Daoy (cell line): ENCODE results near the gene ARHGEF4. TPM values are rescaled to one million over a fixed set of nuclear protein-coding genes. Genes with fewer than 3 reads are reported as not detected.
A peak's percentile ranks its signal among the peaks of the same experiment; 100 is the strongest.
"Not testable (repeated sequence)": the region's sequence is repeated elsewhere in the genome, so short reads cannot be mapped to it uniquely, and the experiment has no call there.

Experiments
- DNase-seq: peaks from one replicate; pipeline ENCODE4 v3.0.0-alpha.2; 2015; ENCODE audit warnings: low read depth
- total RNA-seq: library from RNA; depleted of rRNA; stranded (reverse); fragments of >200 nt; shearing (Covaris generic); gene quantifications from 2 replicates; pipeline ENCODE4 v1.2.3, GENCODE V29; 2014

Gene ARHGEF4
- total RNA-seq, 1 experiment from 2014 or later = 1.5 TPM

DNA sequence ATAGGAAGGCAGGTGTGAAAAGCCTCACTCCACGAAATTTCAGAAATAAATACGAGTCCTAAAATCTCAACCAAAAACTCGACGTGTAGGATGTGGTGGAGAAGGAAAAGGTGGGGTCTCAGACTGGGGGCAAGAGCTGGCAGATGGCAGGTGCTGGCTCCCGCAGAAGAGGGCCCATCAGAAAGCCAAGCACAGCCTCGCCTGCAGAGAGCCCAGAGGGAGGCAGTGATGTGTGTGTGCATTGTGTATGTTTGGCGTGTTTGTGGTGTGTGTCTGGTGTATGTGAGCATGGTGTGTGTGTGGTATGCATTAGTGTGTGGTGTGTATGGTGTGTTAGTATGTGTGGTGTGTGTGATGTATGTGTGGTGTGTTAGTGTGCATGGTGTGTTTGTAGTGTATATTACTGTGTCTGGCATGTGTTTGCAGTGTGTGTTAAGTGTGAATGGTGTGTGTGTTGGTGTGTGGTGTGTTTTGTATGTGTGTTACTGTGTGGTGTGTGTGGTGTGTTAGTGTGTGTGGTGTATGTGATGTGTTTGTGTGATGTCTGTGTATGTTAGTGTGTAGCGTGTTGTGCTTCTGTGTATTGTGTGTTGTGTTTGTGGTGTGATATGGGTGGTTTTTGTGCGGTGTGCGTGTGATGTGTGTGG is 140.0 kb downstream of the ARHGEF4 start:
- DNase-seq = no peak

DNA sequence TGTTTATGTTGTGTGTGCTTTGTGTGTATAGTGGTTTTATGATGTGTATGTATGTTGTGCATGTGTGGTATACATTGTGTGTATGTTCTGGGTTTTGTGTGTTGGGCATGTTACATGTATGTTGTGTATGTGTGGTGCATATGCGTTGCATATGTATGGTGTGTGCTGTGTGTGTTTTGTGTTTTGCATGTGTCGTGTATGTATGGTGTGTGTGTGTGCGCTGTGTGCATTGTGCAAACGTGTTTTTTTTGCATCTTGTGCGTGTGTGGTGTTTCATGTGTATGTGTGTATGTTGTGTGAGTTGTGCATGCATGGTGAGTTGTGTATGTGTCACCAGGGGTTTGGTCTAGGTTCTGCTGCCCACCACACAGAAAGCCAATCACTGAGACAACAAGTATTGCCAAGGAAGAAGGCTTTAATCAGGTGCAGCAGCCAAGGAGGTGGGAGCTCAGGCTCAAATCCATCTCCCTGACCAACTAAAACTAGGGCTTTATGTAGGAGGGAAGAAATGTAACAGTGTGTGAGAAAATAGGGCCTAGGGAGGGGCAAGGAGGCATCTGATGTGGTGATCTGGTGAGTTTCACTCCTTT is 140.8 kb downstream of the ARHGEF4 start:
- DNase-seq = no peak

DNA sequence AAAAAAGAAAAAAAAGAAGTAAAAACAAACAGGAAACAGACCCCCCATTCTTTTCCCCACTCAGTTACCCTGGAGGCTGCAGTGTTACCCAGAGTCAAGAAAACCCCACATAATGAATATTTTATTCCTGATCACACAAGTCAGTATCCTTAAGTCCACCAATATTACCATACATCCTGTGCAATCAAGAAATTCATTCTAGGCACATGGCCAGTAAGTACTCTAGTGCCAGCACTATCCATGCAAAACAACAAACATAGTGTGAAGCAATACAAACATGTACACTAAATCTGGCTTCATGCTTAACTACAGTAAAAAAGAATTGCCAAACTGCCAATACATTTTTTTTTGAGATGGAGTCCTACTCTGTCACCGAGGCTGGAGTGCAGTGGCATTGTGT is 145.0 kb downstream of the ARHGEF4 start:
- DNase-seq = no peak

DNA sequence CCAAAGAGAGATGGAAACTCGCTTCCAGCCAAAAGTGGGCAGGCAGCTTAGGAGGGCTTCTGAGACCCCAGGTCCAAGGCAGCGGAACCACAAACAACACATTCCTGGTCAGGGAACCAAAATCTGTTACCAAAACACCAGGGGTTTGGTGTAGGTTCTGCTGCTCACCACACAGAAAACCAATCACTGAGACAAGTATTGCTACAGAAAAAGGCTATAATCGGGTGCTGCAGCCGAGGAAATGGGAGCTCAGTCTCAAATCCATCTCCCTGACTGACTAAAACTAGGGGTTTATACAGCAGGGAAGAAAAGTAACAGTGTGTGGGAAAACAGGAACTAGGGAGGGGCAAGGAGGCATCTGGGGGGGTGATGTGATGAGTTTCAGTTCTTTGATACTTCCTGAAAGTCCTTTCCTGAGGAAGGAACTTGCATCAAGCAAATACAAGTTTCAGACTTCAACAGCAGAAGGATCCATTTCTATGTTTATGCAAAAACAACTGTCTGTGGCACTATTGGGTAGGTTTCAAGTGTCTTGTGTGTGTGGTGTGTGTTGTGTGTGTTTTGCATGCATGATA is 148.6 kb downstream of the ARHGEF4 start:
- no peak for DNase-seq

DNA sequence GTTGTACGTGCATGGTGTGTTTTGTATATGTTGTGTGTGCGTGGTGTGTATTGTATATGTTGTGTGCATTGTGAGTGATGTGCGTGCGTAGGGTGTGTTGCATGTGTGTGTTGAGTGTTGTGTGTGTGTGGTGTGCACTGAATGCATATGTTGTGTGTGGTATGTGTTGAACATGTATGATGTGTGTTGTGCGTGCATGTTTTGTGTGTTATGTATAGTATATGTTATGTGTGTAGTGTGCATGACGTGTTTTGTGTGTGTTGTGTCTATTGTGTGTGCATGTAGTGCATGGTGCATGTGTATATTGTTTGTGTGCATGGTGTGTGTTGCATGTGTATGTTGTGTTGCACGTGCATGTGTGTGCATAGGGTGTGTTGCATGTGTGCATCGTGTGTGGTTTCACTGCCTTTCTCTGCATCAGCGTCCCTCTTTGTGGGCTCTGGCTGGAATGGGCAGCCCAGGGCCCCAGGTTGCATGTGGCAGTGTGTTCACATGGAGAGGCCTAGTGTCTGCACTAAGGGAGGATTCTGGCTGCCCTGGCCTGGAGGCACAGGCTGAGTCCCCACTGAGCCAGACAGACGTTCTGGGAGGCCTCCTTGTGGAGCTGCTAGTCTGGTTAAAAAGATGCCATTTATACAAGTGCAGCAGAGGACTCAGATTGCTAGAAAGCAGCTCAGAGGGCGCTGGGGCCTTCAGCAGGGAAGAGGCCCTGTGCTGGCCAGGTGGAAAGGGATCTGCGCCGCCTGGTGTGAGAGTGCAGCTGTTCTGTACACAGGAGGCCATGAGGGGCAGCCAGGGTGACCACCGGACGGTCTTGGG is 149.3 kb downstream of the ARHGEF4 start:
- no peak for DNase-seq

DNA sequence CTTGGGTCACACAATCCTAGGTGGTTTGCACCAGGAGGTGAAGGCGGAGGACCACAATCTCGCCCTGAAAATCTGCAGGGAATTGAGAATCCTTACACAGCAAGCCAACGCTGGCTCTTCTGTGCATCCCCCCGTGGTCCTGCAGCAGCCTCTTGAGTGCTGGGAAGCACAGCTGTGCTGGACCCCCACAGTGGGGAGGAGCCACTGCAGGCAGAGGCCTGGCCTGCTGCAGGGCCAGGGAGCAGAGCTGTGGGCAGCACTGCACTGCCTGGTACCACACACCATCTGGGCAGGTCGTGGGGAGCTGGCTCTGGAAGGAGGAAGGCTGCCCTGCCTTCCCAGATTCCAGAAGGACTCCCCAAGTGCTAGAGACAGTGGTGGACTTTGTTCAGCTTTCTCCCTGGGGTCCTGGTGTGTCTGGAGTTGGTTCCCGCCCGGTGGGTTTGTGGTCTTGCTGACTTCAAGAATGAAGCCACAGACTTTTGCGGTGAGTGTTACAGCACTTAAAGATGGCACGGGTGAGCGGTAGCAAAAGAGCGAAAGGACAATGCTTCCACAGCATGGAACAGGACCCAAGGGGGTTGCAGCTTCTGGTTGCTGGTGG is 150.3 kb downstream of the ARHGEF4 start:
- DNase-seq = no peak

DNA sequence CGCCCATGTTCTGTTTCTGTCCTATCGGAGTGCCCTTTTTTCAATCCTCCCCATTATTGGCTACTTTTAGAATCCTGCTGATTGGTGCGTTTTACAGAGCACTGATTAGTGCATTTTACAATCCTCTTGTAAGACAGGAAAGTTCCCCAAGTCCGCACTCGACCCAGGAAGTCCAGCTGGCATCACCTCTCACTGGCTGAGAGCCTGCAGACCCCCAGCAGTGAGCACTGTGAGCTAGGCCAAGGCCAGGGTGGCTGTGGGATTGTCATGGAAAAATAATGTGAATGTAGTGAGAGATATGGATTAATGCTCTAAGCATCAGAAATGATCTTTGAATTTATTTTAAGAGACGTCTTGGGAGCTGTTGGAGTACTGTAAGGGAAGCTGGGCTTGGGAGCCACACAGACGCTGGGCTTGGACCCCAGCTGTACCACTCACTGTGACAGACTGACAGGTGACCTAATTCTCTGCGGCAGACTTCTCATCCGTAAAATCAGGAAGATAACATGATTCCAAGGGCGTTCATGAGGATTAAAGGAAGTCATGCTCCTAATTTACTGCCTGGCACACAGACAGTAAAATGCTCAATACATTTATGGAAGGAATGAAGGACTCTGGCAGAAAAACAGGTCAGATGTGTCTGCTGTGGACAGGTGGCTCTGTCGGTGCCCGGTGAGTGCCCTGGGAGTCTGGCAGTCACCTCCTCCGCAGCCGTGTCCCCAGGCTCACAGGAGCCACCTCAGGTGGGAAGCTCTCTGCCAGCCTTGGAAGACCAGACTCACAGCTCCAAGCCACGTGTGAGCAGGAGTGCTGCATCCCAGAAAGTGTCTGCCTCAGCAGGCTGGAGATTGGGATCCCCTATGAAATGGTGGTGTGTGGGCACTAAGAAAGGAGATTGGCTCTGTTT is 151.1 kb downstream of the ARHGEF4 start:
- no peak for DNase-seq

DNA sequence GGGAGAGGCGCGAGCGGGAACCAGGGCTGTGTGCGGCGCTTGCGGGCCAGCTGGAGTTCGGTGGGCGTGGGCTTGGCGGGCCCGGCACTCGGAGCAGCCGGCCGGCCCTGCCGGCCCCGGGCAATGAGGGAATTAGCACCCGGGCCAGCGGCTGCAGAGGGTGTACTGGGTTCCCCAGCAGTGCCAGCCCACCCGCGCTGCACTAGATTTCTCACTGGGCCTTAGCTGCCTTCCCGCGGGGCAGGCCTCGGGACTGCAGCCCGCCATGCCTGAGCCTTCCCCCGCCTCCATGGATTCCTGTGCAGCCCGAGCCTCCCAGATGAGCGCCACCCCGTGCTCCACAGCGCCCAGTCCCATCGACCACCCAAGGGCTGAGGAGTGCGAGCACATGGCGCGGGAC is 154.7 kb downstream of the ARHGEF4 start:
- not testable (repeated sequence) for DNase-seq

DNA sequence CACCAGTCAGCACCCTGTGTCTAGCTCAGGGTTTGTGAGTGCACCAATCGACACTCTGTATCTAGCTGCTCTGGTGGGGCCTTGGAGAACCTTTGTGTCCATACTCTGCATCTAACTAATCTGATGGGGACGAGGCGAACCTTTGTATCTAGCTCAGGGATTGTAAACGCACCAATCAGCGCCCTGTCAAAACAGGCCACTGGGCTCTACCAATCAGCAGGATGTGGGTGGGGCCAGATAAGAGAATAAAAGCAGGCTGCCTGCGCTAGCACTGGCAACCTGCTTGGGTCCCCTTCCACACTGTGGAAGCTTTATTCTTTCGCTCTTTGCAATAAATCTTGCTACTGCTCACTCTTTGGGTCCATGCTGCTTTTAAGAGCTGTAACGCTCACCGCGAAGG is 155.3 kb downstream of the ARHGEF4 start:
- DNase-seq = not testable (repeated sequence)

DNA sequence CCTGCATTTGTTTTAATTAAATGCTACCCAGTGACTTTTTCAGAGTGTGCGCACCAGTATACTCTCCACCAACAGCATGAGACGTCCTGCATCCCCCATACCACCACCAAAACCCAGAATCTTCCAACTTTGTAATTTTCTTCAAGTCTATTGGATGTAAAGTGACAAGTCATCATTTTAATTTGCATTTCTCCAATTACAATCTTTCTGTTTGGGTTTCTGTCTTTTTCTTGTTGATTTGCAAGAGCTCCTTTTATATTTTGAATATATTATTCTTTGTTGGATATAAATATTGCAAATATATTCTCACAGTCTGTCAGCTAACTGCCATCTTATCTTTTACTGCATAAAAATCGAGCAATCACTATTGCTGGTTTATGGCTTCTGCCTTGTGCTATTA is 160.0 kb downstream of the ARHGEF4 start:
- no peak for DNase-seq

DNA sequence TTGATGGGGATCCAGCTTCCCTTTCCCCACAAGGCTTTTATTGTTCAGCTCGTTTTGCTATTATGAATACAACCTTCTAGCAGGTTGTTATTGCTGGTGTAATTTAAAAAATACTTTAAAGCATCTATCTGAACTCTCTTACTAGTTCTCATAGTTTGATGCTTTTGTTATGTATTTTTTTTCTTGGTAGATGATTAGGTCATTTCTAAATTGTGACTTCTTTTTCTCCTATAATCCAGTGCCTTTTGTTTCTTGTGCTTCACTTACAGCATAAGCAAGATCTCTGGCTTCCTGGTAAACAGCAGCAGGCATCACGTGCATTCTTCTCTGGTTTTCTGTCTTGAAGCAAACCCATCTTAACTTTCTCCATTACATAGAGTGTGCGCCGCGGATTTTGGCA is 160.5 kb downstream of the ARHGEF4 start:
- no peak for DNase-seq

DNA sequence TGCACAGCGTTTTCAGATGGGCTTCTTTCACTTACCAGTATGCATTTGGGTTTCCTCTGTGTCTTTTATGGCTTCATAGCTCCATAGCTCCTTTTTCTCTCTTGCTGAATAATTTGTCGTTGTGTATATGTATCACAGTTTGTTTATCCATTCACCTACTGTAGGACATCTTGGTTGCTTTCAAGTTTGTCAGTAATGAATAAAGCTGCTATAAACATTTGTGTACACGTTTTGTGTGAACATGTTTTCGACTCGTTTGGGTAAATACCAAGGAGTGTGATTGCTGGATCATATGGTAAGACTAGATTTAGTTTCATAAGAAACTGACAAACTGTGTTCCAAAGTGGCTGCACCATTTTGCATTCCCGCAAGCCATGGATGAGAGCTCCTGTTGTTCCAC is 161.8 kb downstream of the ARHGEF4 start:
- DNase-seq = no peak

DNA sequence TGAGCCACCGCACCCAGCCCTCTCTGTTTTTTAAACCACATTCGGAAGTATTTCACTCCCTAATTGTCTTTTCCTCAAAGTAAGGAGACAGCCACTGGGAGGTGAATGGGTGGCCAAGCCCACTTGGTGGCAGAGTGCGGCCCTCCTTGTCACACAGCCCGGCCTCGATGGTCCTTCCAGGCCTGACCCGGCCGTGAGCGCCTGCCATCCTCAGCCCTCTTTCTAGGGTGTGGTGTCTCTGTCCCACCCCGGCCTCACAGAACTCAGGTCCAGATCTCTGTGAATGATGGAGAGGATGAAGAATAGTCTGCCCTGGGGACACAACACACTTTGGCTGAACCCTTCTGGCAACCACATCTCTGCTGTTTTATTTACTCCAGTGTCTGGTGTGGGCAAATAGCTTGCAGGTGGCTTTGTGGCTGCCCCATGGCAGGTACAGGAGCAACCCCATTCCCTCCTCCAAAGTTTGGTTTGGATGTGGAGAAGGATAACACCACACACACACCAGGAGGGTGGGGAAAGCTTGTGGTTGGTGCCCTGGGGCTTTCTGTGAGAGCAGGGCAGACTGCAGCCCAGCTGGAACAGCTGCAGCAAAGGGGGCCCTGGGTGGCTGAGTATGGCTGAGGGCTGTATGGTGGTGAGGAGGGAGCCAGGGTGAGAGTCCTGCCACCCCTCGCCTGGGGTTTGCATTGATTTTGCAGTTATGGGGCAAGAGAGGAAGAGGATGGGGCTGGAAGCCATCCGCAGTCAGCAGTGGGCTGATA is 167.9 kb downstream of the ARHGEF4 start:
- DNase-seq = no peak

DNA sequence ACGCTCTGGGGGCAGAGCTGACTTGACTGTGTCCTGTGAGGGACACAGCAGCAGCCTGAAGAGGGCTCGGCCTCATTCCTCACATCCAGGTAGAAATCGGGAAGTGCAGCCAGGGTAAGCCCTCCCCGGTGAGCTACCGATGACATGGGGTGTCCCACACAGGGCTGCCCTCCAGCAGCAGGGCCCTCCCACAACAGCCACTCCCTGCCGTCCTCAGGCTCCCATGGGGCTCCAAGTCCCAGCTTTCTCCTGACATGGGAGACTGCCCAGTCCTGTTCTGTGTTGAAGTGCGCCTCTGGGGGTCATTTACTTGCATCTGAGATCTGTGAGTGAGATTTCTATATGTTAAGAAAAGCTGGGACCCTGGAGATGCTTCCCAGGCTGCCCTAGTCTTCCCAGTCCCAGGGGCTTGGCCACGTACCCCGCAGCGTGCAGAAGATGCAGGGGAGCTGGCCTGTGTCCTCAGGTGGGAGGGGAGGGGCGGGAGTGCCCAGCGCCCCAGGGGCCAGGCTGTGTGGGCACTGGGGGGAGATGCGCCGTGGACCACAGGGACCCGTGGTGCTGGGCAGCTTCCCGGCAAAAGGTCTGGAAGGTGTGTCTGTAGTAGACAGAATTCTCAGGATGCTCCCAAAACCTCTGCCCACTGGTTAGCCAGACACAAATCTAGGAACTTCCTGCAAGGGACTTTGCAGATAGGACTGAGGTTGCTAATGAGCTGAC is 168.7 kb downstream of the ARHGEF4 start:
- no peak for DNase-seq

DNA sequence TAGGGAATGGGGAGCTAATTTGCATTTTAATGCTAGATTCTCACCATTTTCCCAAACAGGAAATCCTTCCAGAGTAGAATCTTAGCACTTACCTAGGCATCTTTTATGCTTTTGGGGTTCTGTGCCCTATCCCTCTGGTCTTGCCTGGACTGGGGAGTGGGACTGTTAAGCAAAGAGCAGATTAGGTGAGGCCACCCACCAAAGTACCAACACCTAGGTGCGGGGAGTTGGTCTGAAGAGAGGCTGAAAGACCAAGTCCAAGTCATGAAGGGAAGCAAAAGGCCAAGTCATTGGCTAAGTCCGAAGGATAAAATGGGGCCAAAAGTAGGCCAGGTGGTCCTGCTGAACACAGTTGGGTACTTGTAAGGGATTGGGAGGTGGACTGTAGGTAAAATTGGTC is 169.8 kb downstream of the ARHGEF4 start:
- DNase-seq = no peak

DNA sequence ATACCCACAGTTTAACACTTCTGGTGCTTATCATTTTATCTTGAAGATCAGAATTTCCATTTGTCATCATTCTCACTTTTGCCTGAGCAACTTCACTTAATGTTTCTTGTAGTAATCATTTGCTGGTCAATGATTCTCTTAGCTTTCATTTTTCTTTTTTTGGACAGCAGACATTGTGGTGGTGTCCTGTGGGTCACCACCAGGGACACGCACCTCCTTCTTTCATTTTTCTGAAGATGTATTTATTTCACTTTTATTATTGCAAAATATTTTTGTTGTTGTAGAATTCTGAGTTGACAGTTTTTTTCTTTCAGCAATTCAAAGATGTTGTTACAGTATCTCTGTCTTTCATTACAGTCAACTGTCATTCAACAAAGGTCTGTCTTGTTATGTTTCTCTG is 172.3 kb downstream of the ARHGEF4 start:
- no peak for DNase-seq

DNA sequence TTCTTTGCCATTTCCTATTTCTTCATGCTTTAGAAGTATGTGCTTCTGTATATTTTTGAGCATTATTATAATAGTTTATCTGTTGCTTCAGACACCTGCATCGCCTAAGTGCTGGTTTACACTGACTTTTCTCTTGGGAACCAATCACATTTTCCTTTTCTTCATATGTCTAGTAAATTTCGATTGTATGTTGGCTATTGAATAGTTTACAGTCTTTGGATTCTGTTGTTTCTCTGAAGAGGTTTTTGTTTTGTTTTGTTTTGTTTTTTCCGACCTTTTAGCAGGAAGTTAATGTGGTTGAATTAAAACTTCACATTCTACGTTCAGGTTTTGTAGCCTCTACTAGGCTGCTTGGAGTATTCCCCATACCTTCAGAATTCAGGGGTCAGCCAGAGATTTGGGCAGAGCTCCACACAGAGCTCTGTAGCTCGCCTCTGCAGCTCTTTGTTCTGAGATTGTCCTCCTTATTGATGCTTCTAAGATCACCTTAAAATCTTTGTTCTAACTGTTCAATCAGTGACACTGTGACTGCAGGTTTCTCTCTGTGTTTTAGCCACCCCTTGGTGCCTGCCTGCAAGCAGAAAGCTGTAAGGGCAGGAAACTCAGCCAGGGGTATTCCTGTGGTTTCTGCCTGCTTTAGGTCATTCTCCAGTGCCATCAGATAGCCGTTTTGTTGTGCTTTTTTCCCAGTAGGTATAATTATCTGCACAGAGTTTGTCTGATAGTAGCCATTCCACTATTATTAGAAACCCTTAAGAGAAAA is 173.2 kb downstream of the ARHGEF4 start:
- peak; percentile 18 for DNase-seq

DNA sequence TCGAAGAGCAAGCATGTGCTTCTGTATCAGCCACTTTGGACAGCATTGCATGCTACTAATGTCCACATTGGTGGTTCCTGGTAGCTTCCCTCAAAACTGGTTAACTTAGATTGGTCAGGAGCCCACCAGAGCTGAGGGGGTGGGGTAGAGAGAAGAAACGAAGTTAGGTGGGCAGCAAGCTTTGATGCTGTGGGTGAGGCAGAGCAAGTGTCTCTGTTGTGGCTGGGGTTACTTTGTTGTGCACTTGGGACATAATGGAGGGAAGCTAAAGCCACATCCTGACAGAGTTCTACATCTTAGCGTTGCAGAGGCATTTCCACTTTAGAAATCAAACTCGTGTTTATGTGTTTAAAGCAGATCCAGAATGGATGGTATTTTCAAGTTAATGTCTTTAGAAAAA is 173.9 kb downstream of the ARHGEF4 start:
- no peak for DNase-seq

DNA sequence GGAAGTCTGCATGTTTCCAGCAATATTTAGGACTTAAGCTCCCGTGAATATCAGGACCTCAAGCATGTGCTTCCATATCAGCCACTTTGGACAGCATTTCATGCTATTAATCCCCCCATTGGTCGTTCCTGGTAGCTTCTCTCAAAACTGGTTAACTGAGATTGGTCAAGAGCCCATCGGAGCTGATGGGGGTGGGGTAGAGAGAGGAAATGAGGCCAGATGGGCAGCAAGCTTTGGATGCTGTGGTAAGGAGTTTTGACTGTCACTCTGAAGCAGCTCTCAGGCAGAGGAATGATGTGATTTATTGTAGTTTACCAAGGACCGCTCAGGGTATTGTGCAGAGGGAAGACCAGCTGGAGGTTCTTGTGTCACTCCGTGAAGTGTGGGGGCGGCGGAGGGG is 174.8 kb downstream of the ARHGEF4 start:
- no peak for DNase-seq
